NAMALWA (cell line): ENCODE results near the gene TPK1.
A peak's percentile ranks its signal among the peaks of the same experiment; 100 is the strongest.

ENCODE experiments used
- DNase-seq: peaks from one replicate; pipeline ENCODE4 v3.0.0-alpha.2; 2015; ENCODE audit warnings: low spot score

The TPK1 gene

GRCh38 chr7:144723301-144723700, 112.6 kb downstream of the TPK1 start:
- no peak for DNase-seq

GRCh38 chr7:144720710-144721109, 115.1 kb downstream of the TPK1 start:
- DNase-seq: no peak

- no peak for DNase-seq
Observed at GRCh38 chr7:144720149-144720548, 115.7 kb downstream of the TPK1 start.

GRCh38 chr7:144717720-144718119, 118.1 kb downstream of the TPK1 start:
- DNase-seq: no peak

GRCh38 chr7:144713850-144714249, 122.0 kb downstream of the TPK1 start:
- DNase-seq: no peak

GRCh38 chr7:144710791-144711190, 125.1 kb downstream of the TPK1 start:
- DNase-seq: no peak

- no peak for DNase-seq
Observed at GRCh38 chr7:144709066-144709465, 126.8 kb downstream of the TPK1 start.

- no peak for DNase-seq
Observed at GRCh38 chr7:144691240-144691639, 144.6 kb downstream of the TPK1 start.

- DNase-seq: no peak
Observed at GRCh38 chr7:144682581-144683280, 153.1 kb downstream of the TPK1 start.

- no peak for DNase-seq
Observed at GRCh38 chr7:144676492-144676891, 159.4 kb downstream of the TPK1 start.

- DNase-seq: no peak
Observed at GRCh38 chr7:144674550-144674949, 161.3 kb downstream of the TPK1 start.

GRCh38 chr7:144672869-144673268, 163.0 kb downstream of the TPK1 start:
- DNase-seq: no peak

- no peak for DNase-seq
Observed at GRCh38 chr7:144671429-144671828, 164.4 kb downstream of the TPK1 start.

- peak; percentile 47 for DNase-seq
Observed at GRCh38 chr7:144670218-144670617, 165.6 kb downstream of the TPK1 start.

- DNase-seq: no peak
Observed at GRCh38 chr7:144668503-144668902, 167.3 kb downstream of the TPK1 start.

- DNase-seq: no peak
Observed at GRCh38 chr7:144665689-144666381, 170.0 kb downstream of the TPK1 start.

- DNase-seq: no peak
Observed at GRCh38 chr7:144659211-144659610, 176.6 kb downstream of the TPK1 start.

GRCh38 chr7:144656965-144657517, 178.8 kb downstream of the TPK1 start:
- DNase-seq: peak; percentile 22

- DNase-seq: peak; percentile 9
Observed at GRCh38 chr7:144653449-144653848, 182.4 kb downstream of the TPK1 start.

GRCh38 chr7:144650439-144650838, 185.4 kb downstream of the TPK1 start:
- DNase-seq: no peak

- no peak for DNase-seq
Observed at GRCh38 chr7:144649120-144649519, 186.7 kb downstream of the TPK1 start.

- no peak for DNase-seq
Observed at GRCh38 chr7:144641389-144642044, 194.3 kb downstream of the TPK1 start.

GRCh38 chr7:144632724-144633123, 203.1 kb downstream of the TPK1 start:
- no peak for DNase-seq
